DOHH2 (cell line): ENCODE results near the gene GALNT9.

Experiments
- H3F3A ChIP-seq: fragments of 200-600 bp; sonication (generic), shearing (Covaris generic); 2 replicates; pipeline ENCODE4 v1.6.0; 2016; ENCODE audit warnings: antibody characterized with exemption, mild to moderate bottlenecking; ENCODE audit not compliant: control insufficient read depth, insufficient read depth
- H3K27ac ChIP-seq: fragments of 200-600 bp; sonication (generic); 2 replicates; pipeline ENCODE4 v1.5.1; 2014; ENCODE audit warnings: low read depth, mild to moderate bottlenecking, low read length, moderate library complexity
- H3K27me3 ChIP-seq: fragments of 200-600 bp; sonication (generic); 2 replicates; pipeline ENCODE4 v1.6.1; 2014; ENCODE audit warnings: mild to moderate bottlenecking, low read length, mixed read lengths; ENCODE audit not compliant: control insufficient read depth
- H3K36me3 ChIP-seq: fragments of 200-600 bp; sonication (generic); 2 replicates; pipeline ENCODE4 v1.6.1; 2014; ENCODE audit warnings: mild to moderate bottlenecking, low read length, moderate library complexity, mixed read lengths; ENCODE audit not compliant: control insufficient read depth
- H3K4me1 ChIP-seq: fragments of 200-600 bp; sonication (generic); 2 replicates; pipeline ENCODE4 v1.6.1; 2014; ENCODE audit warnings: mild to moderate bottlenecking, low read length, mixed read lengths; ENCODE audit not compliant: control insufficient read depth
- H3K4me2 ChIP-seq: fragments of 200-600 bp; sonication (generic); 2 replicates; pipeline ENCODE4 v1.6.0; 2014; ENCODE audit warnings: mild to moderate bottlenecking, low read length, moderate library complexity
- H3K4me3 ChIP-seq: fragments of 200-600 bp; sonication (generic); 2 replicates; pipeline ENCODE4 v1.5.1; 2014; ENCODE audit warnings: mild to moderate bottlenecking, low read length, mixed read lengths
- H3K79me2 ChIP-seq: fragments of 200-600 bp; sonication (generic); 2 replicates; pipeline ENCODE4 v1.6.1; 2014; ENCODE audit warnings: mild to moderate bottlenecking, low read length, mixed read lengths; ENCODE audit not compliant: control insufficient read depth
- H3K9me2 ChIP-seq: fragments of 200-600 bp; sonication (generic); replicated peaks from 2 replicates; pipeline ENCODE4 v1.6.1; 2014; ENCODE audit warnings: mild to moderate bottlenecking, low read length, mixed read lengths; ENCODE audit not compliant: control insufficient read depth
- H3K9me3 ChIP-seq: fragments of 200-600 bp; sonication (generic); 2 replicates; pipeline ENCODE4 v1.6.1; 2014; ENCODE audit warnings: antibody characterized with exemption, low read length, mixed read lengths; ENCODE audit not compliant: control insufficient read depth, insufficient read depth
- H4K20me1 ChIP-seq: fragments of 200-600 bp; sonication (generic); 2 replicates; pipeline ENCODE4 v1.6.0; 2014; ENCODE audit warnings: low read depth, mild to moderate bottlenecking, antibody characterized with exemption, low read length, moderate library complexity; ENCODE audit not compliant: control insufficient read depth, insufficient read depth
- CTCF ChIP-seq: fragments of 200-600 bp; sonication (generic); IDR thresholded peaks from one replicate; pipeline ENCODE4 v1.5.1; 2014; ENCODE audit warnings: antibody characterized with exemption, mild to moderate bottlenecking, low read depth, low read length; ENCODE audit not compliant: poor library complexity, severe bottlenecking
- EZH2phosphoT487 ChIP-seq: fragments of 200-600 bp; sonication (generic); IDR thresholded peaks from 2 replicates; pipeline ENCODE4 v1.6.1; 2017; ENCODE audit warnings: borderline replicate concordance, mild to moderate bottlenecking, antibody characterized with exemption, low read length, moderate library complexity, mixed read lengths

The GALNT9 gene

GRCh38 chr12:132152411-132152821 is 177.0 kb downstream of the GALNT9 start:
- TF ChIP-seq CTCF (no peak), EZH2phosphoT487 (no peak)
- no peaks in the 10 kb centered on the region for H3K27me3 ChIP-seq

GRCh38 chr12:132151766-132152410 is 177.5 kb downstream of the GALNT9 start:
- H3K9me2 ChIP-seq, result no peaks in the 10 kb centered on the region
- no peaks in the 10 kb centered on the region for H4K20me1 ChIP-seq
- peaks cover 16% of the 10 kb centered on the region for H3K9me3 ChIP-seq
- no peak overlapping the region for H3K4me3 ChIP-seq
- no peaks in the 10 kb centered on the region for H3K27me3 ChIP-seq
- peaks cover 12% of the 10 kb centered on the region for H3F3A ChIP-seq
- no peaks in the 10 kb centered on the region for H3K4me1 ChIP-seq
- peaks cover 15% of the 10 kb centered on the region for H3K79me2 ChIP-seq
- peaks cover 49% of the 10 kb centered on the region for H3K36me3 ChIP-seq
- H3K27ac ChIP-seq, result no peak overlapping the region
- TF ChIP-seq EZH2phosphoT487 (no peak), CTCF (no peak)
- no peak overlapping the region for H3K4me2 ChIP-seq

More at GRCh38 chr12:132152411-132152821, 177.0 kb downstream of the GALNT9 start:
- H3F3A ChIP-seq, result peaks cover 17% of the 10 kb centered on the region
- no peak overlapping the region for H3K27ac ChIP-seq
- no peaks in the 10 kb centered on the region for H3K9me2 ChIP-seq
- H3K4me3 ChIP-seq, result no peak overlapping the region
- no peaks in the 10 kb centered on the region for H3K4me1 ChIP-seq
- H3K36me3 ChIP-seq, result peaks cover 49% of the 10 kb centered on the region
- H3K4me2 ChIP-seq, result no peak overlapping the region
- peaks cover 10% of the 10 kb centered on the region for H3K79me2 ChIP-seq
- H3K9me3 ChIP-seq, result peaks cover 21% of the 10 kb centered on the region
- H4K20me1 ChIP-seq, result no peaks in the 10 kb centered on the region

GRCh38 chr12:132151145-132151765 is 178.1 kb downstream of the GALNT9 start:
- Histone ChIP-seq H3K27me3 (no peaks in the 10 kb centered on the region), H3K4me1 (no peaks in the 10 kb centered on the region), H3K36me3 (peaks cover 49% of the 10 kb centered on the region), H3K79me2 (peaks cover 21% of the 10 kb centered on the region), H3K27ac (no peak overlapping the region), H3F3A (peaks cover 6% of the 10 kb centered on the region), H3K4me2 (no peak overlapping the region), H3K4me3 (no peak overlapping the region), H3K9me2 (no peaks in the 10 kb centered on the region), H3K9me3 (peaks cover 9% of the 10 kb centered on the region), H4K20me1 (no peaks in the 10 kb centered on the region)
- no peak for TF ChIP-seq CTCF
- TF ChIP-seq EZH2phosphoT487, result no peak
